ENCODE results near the gene PTPRM. TPM values are rescaled to one million over a fixed set of nuclear protein-coding genes. Genes with fewer than 3 reads are reported as not detected.

Gene PTPRM
- total and polyA plus RNA-seq, 2 donors (not counting 3 experiments of a cell fraction or from before 2014, with no cell fraction given) = 37.4 to 43.7 TPM

DNA sequence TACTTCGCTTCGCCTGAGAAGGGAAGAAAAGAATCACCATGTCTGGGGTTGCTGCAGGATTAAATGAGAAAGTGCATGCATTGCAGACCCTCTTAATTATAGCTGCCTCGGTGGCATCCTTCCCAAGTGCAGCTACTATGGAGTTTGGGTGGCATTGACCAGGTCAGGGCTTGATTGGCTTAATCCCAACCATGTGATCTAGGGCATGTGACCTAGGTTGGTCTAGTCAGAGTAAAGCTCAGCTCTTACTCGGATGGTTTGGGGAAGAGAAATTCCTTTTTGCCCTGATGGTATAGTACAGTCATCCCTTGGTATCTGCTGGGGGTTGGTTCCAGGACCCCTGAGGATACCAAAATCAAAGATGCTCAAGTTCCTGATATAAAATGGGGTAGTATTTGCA lies 863.9 kb downstream of the PTPRM start:
- Histone ChIP-seq H3K27ac (ENCODE audit: insufficient read depth, low read depth, low read length) (no peak overlapping the region), H3K9me1 (replicated peaks; ENCODE audit: control insufficient read depth, extremely low read depth, insufficient read depth, low read length) (no peaks in the 10 kb centered on the region), H3K27me3 (ENCODE audit: control insufficient read depth in 2 of 2, insufficient read depth in 2 of 2, low read length in 2 of 2) (no peaks in the 10 kb centered on the region), H4K20me1 (replicated peaks; ENCODE audit: control insufficient read depth, extremely low read depth, insufficient read depth, low read length) (no peaks in the 10 kb centered on the region), H3K4me2 (ENCODE audit: insufficient read depth, low read length) (no peak overlapping the region), H3K9ac (replicated peaks; ENCODE audit: extremely low read depth, insufficient read depth, low read length) (no peak overlapping the region), H3K4me1 (ENCODE audit: control insufficient read depth, extremely low read depth, insufficient read depth, low read length) (no peaks in the 10 kb centered on the region), H2AFZ (ENCODE audit: low read depth, low read length) (no peak overlapping the region), H3K79me2 (ENCODE audit: control insufficient read depth, insufficient read depth, low read length) (no peaks in the 10 kb centered on the region), H3K4me3 (replicated peaks in 1 of 3; ENCODE audit: insufficient read depth in 1 of 3, low read depth in 1 of 3, low read length in 3 of 3) (no peak overlapping the region), H3K9me3 (replicated peaks; ENCODE audit: control insufficient read depth, insufficient read depth, low read length) (no peaks in the 10 kb centered on the region), H3K36me3 (ENCODE audit: control insufficient read depth in 2 of 2, extremely low read depth in 1 of 2, insufficient read depth in 2 of 2, low read length in 2 of 2) (no peaks in the 10 kb centered on the region)
- intact Hi-C loops (cut with micrococcal nuclease) (no loop called here), dilution Hi-C loops (cut with MboI; ENCODE audit: extremely low pct_ligation_motif_present, low sequenced_read_pairs) (no loop called here)
- ChIA-PET CTCF (no interaction called here), POLR2A (no interaction called here)
- DNase-seq (ENCODE audit: low read depth, low spot score) = no peak
- no TSS peak for BruUV-seq (replicated peaks)
- no peak for FAIRE-seq
- no peak for TF ChIP-seq MYC (IDR thresholded peaks at IDR 0.05; ENCODE audit: low read depth, low read length)
- TF ChIP-seq, protein P1, sequence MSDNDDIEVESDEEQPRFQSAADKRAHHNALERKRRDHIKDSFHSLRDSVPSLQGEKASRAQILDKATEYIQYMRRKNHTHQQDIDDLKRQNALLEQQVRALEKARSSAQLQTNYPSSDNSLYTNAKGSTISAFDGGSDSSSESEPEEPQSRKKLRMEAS (IDR thresholded peaks at IDR 0.05; ENCODE audit: insufficient read depth, insufficient read length) = no peak
- TF ChIP-seq POLR2AphosphoS5 (IDR thresholded peaks at IDR 0.05; ENCODE audit: insufficient read depth, low read depth, low read length) = no peak
- TF ChIP-seq, protein P2, sequence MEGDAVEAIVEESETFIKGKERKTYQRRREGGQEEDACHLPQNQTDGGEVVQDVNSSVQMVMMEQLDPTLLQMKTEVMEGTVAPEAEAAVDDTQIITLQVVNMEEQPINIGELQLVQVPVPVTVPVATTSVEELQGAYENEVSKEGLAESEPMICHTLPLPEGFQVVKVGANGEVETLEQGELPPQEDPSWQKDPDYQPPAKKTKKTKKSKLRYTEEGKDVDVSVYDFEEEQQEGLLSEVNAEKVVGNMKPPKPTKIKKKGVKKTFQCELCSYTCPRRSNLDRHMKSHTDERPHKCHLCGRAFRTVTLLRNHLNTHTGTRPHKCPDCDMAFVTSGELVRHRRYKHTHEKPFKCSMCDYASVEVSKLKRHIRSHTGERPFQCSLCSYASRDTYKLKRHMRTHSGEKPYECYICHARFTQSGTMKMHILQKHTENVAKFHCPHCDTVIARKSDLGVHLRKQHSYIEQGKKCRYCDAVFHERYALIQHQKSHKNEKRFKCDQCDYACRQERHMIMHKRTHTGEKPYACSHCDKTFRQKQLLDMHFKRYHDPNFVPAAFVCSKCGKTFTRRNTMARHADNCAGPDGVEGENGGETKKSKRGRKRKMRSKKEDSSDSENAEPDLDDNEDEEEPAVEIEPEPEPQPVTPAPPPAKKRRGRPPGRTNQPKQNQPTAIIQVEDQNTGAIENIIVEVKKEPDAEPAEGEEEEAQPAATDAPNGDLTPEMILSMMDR (IDR thresholded peaks at IDR 0.05; ENCODE audit: extremely low read depth in 1 of 2, insufficient read depth in 1 of 2, low read depth in 1 of 2, low read length in 2 of 2) = no peak
- no peak for TF ChIP-seq GATA2 (IDR thresholded peaks at IDR 0.05; ENCODE audit: insufficient read depth, insufficient read length, low read depth, low read length)

DNA sequence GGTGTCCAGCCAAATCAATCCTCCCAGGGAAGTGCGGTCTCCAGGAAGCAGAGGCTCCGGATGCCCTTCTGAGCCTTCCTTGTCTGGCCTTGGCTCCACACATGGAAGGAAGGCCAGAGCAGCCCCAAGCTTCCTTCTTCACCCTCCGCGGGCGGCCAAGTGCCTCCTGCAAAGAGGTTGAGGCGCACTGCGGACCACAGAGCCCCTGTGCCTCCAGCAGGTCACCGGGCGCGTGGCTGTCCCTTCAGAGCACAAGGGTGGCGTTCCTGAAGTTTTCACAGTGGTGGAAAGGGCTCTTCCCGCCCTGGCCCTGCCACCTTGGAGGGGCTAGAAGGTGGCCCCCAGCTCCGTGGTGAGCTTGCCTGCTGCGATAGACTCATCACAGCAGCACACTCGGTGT lies 866.2 kb downstream of the PTPRM start:
- FAIRE-seq (no peak), DNase-seq (ENCODE audit: low read depth, low spot score) (no peak)
- dilution Hi-C loops (cut with MboI; ENCODE audit: extremely low pct_ligation_motif_present, low sequenced_read_pairs) = no loop called here
- Histone ChIP-seq H3K27me3 (ENCODE audit: control insufficient read depth in 2 of 2, insufficient read depth in 2 of 2, low read length in 2 of 2) (no peaks in the 10 kb centered on the region), H3K36me3 (ENCODE audit: control insufficient read depth in 2 of 2, extremely low read depth in 1 of 2, insufficient read depth in 2 of 2, low read length in 2 of 2) (no peaks in the 10 kb centered on the region), H3K79me2 (ENCODE audit: control insufficient read depth, insufficient read depth, low read length) (no peaks in the 10 kb centered on the region), H3K9me1 (replicated peaks; ENCODE audit: control insufficient read depth, extremely low read depth, insufficient read depth, low read length) (no peaks in the 10 kb centered on the region), H3K9me3 (replicated peaks; ENCODE audit: control insufficient read depth, insufficient read depth, low read length) (no peaks in the 10 kb centered on the region), H3K27ac (ENCODE audit: insufficient read depth, low read depth, low read length) (no peak overlapping the region), H3K4me1 (ENCODE audit: control insufficient read depth, extremely low read depth, insufficient read depth, low read length) (no peaks in the 10 kb centered on the region), H3K4me3 (replicated peaks in 1 of 3; ENCODE audit: insufficient read depth in 1 of 3, low read depth in 1 of 3, low read length in 3 of 3) (no peak overlapping the region), H2AFZ (ENCODE audit: low read depth, low read length) (no peak overlapping the region), H3K4me2 (ENCODE audit: insufficient read depth, low read length) (no peak overlapping the region), H3K9ac (replicated peaks; ENCODE audit: extremely low read depth, insufficient read depth, low read length) (no peak overlapping the region), H4K20me1 (replicated peaks; ENCODE audit: control insufficient read depth, extremely low read depth, insufficient read depth, low read length) (no peaks in the 10 kb centered on the region)
- TF ChIP-seq EZH2 (IDR thresholded peaks at IDR 0.05; ENCODE audit: borderline replicate concordance, low read depth, low read length, severe bottlenecking) = no peak
- TF ChIP-seq FOS (IDR thresholded peaks at IDR 0.05; ENCODE audit: borderline replicate concordance, insufficient read depth, low read length) = no peak
- TF ChIP-seq JUN (IDR thresholded peaks at IDR 0.05; ENCODE audit: borderline replicate concordance, insufficient read depth, insufficient read length, low read depth) = no peak
- TF ChIP-seq MYC (IDR thresholded peaks at IDR 0.05; ENCODE audit: low read depth, low read length) = no peak
- no peak for TF ChIP-seq POLR2AphosphoS5 (IDR thresholded peaks at IDR 0.05; ENCODE audit: insufficient read depth, low read depth, low read length)
- no peak for TF ChIP-seq POLR2A (IDR thresholded peaks at IDR 0.05; ENCODE audit: low read depth, low read length)
- ChIA-PET CTCF (no interaction called here), POLR2A (no interaction called here)
- intact Hi-C loops (cut with micrococcal nuclease) = no loop called here
- no TSS peak for BruUV-seq (replicated peaks)

All from endothelial cell of umbilical vein (primary cell).